A673 (cell line): Measurements from ENCODE around the gene MAPKAP1. TPM values are rescaled to one million over a fixed set of nuclear protein-coding genes. Genes with fewer than 3 reads are reported as not detected.

ENCODE experiments used
- BruUV-seq: library from RNA; stranded (reverse); fragments of 400-500 nt; replicated peaks from 2 replicates; lab custom pipeline; 2021; lab: Mats Ljungman, UMichigan
- CTCF ChIA-PET: fragments of 300-600 bp; sonication (Branson Sonifier 250); formaldehyde crosslinking; loops from one replicate; lab custom pipeline; 2022; ENCODE audit warnings: antibody characterized with exemption; lab: Charles Lee
- POLR2A ChIA-PET: fragments of 300-600 bp; sonication (Branson Sonifier 250); formaldehyde crosslinking; loops from one replicate; lab custom pipeline; 2022; ENCODE audit warnings: antibody characterized with exemption; ENCODE audit not compliant: low non-redundant PET; lab: Charles Lee
- DNase-seq: peaks from one replicate; pipeline ENCODE4 v3.0.0-alpha.2; 2015; ENCODE audit warnings: low spot score
- H3K27ac ChIP-seq: fragments of 200-600 bp; sonication (generic); 2 replicates; pipeline ENCODE4 v1.5.1; 2016; ENCODE audit warnings: mixed run types, low read depth, mild to moderate bottlenecking, mixed read lengths, antibody characterized with exemption, low read length; ENCODE audit not compliant: poor library complexity, severe bottlenecking
- H3K27me3 ChIP-seq: fragments of 200-600 bp; sonication (generic); replicated peaks from 2 replicates; pipeline ENCODE4 v1.6.1; 2017; ENCODE audit warnings: mixed run types, low read depth, mild to moderate bottlenecking, mixed read lengths, antibody characterized with exemption, low read length; ENCODE audit not compliant: insufficient read depth, poor library complexity
- H3K36me3 ChIP-seq: fragments of 200-600 bp; sonication (generic); 2 replicates; pipeline ENCODE4 v1.6.1; 2016; ENCODE audit warnings: mixed run types, mild to moderate bottlenecking, mixed read lengths, antibody characterized with exemption, low read length; ENCODE audit not compliant: insufficient read depth, poor library complexity, severe bottlenecking
- H3K4me1 ChIP-seq: fragments of 200-600 bp; sonication (generic); 2 replicates; pipeline ENCODE4 v1.6.1; 2017; ENCODE audit warnings: mixed run types, mild to moderate bottlenecking, mixed read lengths, antibody characterized with exemption, low read length; ENCODE audit not compliant: insufficient read depth, poor library complexity, severe bottlenecking
- H3K4me3 ChIP-seq: fragments of 200-600 bp; sonication (generic); 2 replicates; pipeline ENCODE4 v1.5.1; 2016; ENCODE audit warnings: low read depth, mixed run types, mild to moderate bottlenecking, mixed read lengths, low read length; ENCODE audit not compliant: poor library complexity, severe bottlenecking
- H3K9me3 ChIP-seq: fragments of 200-600 bp; sonication (generic); 2 replicates; pipeline ENCODE4 v1.6.1; 2016; ENCODE audit warnings: mixed run types, low read depth, mild to moderate bottlenecking, mixed read lengths, antibody characterized with exemption, low read length; ENCODE audit not compliant: poor library complexity, severe bottlenecking
- CTCF ChIP-seq: fragments of 300-800, 200-600 bp; sonication (generic); conservative IDR thresholded peaks from 2 replicates; pipeline ENCODE4 v1.5.1; 2017; ENCODE audit warnings: low read depth, mild to moderate bottlenecking, antibody characterized with exemption, low read length, moderate library complexity, mixed read lengths
- EZH2 ChIP-seq: fragments of 200-600 bp; sonication (generic); IDR thresholded peaks from 2 replicates; pipeline ENCODE4 v1.6.1; 2017; ENCODE audit warnings: borderline replicate concordance, low read depth, mild to moderate bottlenecking, mixed read lengths, antibody characterized with exemption, low read length; ENCODE audit not compliant: poor library complexity, severe bottlenecking
- intact Hi-C: fragments of 100-400 bp; cut with micrococcal nuclease; formaldehyde crosslinking; loops from one replicate; pipeline ENCODE4 v1.10.0; 2022; ENCODE audit not compliant: unreplicated experiment
- total RNA-seq: library from RNA; stranded (reverse); gene quantifications from 2 replicates; pipeline ENCODE4 v1.2.3, GENCODE V29; 2021

The MAPKAP1 gene
- total RNA-seq, 1 experiment from 2014 or later = 98.7 TPM

GRCh38 chr9:125681657-125682056 lies 25.4 kb downstream of the MAPKAP1 start:
- no peaks in the 10 kb centered on the region for H3K36me3 ChIP-seq
- intact Hi-C loops = no loop called here
- TF ChIP-seq CTCF (no peak), EZH2 (no peak)
- H3K9me3 ChIP-seq = no peaks in the 10 kb centered on the region
- H3K4me1 ChIP-seq = peaks cover 7% of the 10 kb centered on the region
- BruUV-seq = no TSS peak
- POLR2A ChIA-PET = no interaction called here
- no peaks in the 10 kb centered on the region for H3K27me3 ChIP-seq
- no peak overlapping the region for H3K4me3 ChIP-seq
- H3K27ac ChIP-seq = no peak overlapping the region
- DNase-seq = no peak
- CTCF ChIA-PET = no interaction called here

GRCh38 chr9:125681086-125681622 lies 25.9 kb downstream of the MAPKAP1 start:
- ChIA-PET POLR2A (no interaction called here), CTCF (no interaction called here)
- Histone ChIP-seq H3K4me1 (peaks cover 7% of the 10 kb centered on the region), H3K4me3 (no peak overlapping the region), H3K27ac (no peak overlapping the region), H3K9me3 (no peaks in the 10 kb centered on the region), H3K36me3 (no peaks in the 10 kb centered on the region), H3K27me3 (no peaks in the 10 kb centered on the region)
- TF ChIP-seq CTCF (no peak), EZH2 (no peak)
- BruUV-seq = no TSS peak
- intact Hi-C loops = no loop called here
- no peak for DNase-seq

GRCh38 chr9:125680445-125680844 lies 26.6 kb downstream of the MAPKAP1 start:
- no peak for TF ChIP-seq CTCF
- no peak for TF ChIP-seq EZH2
- no peak overlapping the region for H3K27ac ChIP-seq
- intact Hi-C loops = no loop called here
- H3K9me3 ChIP-seq = no peaks in the 10 kb centered on the region
- BruUV-seq = no TSS peak
- ChIA-PET POLR2A (no interaction called here), CTCF (no interaction called here)
- H3K4me1 ChIP-seq = peaks cover 7% of the 10 kb centered on the region
- no peaks in the 10 kb centered on the region for H3K27me3 ChIP-seq
- DNase-seq = no peak
- H3K4me3 ChIP-seq = no peak overlapping the region
- H3K36me3 ChIP-seq = no peaks in the 10 kb centered on the region
